Measurements from ENCODE around the gene ANKRD52.
A peak's percentile ranks its signal among the peaks of the same experiment; 100 is the strongest.

ANKRD52 gene

GRCh38 chr12:56236985-56237384 lies 21.2 kb downstream of the ANKRD52 start:
- no peak for DNase-seq

DNA sequence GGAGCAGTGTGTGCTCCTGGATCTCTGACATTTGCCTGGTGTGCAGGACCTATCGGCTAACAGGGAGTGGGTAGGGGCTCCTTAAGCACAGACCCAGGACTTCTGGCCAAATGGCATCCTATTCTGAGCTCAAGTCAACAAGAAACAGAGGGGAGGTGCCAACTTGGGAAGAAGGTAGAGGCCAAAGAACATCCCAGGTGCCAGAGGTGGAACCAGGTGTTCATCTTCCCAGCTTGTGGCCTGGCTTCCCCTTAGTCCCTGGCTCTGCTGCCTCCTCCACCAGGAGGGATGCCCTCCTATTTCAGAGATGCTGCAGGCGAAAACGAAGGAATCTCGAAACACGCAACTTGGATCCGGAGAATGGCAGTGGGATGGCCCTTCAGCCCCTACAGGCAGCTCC lies 22.1 kb downstream of the ANKRD52 start:
- no peak for DNase-seq

- no peak for DNase-seq
Observed at GRCh38 chr12:56234746-56235436, 23.3 kb downstream of the ANKRD52 start.

DNA sequence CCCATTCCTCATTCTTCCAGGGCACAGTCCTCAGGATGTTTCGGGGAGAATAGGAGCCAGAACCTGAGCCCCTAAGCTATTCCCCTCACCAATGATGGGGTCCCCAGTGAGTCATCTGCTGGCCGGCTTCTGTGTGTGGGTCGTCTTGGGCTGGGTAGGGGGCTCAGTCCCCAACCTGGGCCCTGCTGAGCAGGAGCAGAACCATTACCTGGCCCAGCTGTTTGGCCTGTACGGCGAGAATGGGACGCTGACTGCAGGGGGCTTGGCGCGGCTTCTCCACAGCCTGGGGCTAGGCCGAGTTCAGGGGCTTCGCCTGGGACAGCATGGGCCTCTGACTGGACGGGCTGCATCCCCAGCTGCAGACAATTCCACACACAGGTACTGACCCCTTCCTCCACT lies 27.0 kb downstream of the ANKRD52 start:
- no peak for DNase-seq

DNA sequence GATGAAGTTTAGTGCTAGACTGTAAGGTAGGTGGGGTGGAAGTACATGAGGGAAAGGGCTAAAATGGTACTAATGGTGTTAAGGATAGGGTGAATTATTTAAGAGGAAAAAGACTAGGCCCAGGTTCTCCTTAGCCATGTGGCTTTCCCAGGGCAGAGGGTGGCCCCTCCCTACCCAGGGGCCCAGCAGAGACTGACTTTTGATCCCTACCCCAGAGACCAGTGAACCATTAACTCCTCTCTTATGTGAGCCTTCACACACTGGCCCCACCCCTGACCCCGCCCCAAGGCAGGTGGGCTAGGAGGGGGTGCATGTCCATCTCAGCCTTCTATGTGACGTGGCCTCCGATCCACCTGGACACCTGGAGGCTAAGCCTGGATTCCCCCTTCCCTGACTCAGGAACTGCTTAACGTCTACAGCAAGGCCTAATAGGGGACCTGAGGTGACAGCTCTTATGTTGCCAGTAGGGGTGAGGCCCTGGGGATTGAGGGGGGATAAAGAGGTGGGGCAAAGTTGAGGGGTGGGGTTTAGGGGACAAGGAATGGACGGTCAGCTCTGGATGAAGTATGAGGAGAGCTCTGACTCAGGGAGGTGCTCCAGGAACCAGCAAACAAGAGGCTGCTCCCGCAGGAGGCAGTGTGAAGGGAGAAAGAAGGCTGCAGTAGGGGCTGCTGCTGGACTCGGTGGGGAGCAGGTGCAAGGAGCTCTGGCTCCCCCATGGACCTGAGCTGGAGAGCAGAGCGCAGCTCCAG lies 27.6 kb downstream of the ANKRD52 start:
- no peak for DNase-seq

- no peak for DNase-seq
Observed at GRCh38 chr12:56229916-56230431, 28.2 kb downstream of the ANKRD52 start, which contains the start of gene SLC39A5. TSS of gene SLC39A5 (plus strand) at chr12:56230051. CDS start at chr12:56231275, 1,224 bp downstream.

DNA sequence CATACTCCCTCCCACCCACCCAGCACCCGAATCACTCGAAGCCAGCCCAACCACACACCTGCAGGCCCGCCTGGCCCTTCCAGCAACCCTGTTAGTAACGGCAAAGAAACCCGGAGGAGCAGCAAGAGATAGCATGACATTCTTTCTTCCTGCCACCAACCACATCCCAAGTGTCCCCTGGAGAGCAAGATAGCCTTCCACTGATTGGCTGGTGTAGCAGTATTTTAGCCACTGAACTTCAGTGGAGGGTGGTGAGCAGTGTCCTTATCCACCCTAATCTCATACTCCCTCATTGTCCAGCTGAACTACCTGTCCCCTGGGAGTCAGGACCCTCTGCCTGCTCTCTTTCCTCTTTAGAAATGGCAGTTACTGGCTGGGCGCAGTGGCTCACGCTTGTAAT lies 29.1 kb downstream of the ANKRD52 start:
- no peak for DNase-seq

GRCh38 chr12:56224954-56225353 lies 33.2 kb downstream of the ANKRD52 start:
- DNase-seq = no peak

DNA sequence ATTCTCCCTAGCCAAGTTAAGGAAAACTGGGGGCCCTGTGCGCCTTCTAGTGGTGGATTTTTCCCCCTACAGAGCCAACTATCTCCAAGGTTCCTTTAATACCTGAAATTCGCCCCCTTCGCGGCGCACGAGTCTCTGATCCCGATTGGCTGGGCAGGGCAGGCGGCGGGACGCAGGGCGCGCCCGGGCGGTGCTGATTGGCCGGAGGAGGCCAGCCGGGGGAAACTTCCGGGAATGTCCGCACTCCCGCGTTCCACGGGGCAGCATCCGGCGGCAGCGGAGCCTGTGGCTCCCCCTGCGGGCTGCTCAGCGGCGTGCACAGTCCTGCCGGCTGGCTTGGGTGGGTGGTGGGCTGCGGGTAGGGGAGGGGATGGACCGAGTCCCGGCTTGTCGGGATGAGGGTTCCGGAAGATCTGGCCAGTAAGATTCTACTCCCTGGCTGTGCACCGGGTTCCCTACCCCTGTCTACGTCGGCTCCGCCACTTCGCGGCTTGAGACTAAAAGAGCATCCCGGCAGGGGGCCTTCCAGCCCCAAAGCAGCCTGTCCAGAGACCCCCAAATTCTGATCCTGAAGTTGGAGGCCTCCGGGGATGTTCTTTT lies 34.0 kb downstream of the ANKRD52 start, which contains the start of gene NABP2:
Gene NABP2, plus strand, starts transcription at position 241 of the 600 bp plus-strand sequence. CDS start 515 bp downstream, outside the sequence.
- peak; percentile 69 to 86 for DNase-seq

- no peak for DNase-seq
Observed at GRCh38 chr12:56223571-56224101, 34.5 kb downstream of the ANKRD52 start.

- no peak for DNase-seq
Observed at GRCh38 chr12:56222531-56222895, 35.7 kb downstream of the ANKRD52 start.

DNA sequence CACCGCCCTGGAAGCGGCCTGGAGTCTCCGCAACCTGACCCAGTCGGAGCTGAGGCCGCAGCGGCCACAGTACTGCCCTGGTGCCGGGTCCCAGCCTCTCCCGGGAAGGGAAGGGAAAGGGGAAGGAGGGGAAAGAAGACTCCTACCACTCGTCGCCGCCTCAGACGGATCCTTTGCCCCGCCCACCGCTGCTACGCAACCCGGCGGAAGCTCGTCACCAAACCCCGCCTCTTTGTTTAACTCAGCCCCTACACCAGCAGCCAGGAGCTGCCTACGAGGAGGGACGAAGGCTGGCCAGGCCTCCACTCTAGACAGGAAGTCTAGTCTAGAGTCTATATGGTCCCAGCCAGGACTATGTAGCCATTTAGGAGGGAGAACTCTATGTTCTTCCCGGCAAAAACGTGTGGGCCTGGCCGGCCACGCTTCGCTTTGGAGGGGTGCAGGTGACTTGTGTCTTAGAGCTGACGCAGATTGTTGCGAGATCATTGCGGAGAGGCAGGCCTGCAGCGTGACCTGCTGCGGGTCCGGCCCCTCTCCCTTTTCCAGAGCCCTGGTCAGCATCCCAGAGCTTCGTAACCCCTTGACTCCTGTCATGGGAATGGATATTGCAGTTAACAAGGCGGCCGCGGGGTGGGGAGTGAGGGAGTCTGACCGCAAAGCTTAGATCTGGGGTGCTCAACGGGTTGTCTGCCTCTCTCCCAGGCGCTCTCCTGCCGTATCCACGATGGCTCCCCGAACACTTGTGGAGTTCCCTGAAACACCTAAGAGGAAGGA lies 36.2 kb downstream of the ANKRD52 start, which contains the start of gene RNF41:
Gene RNF41, minus strand, starts transcription at position 166 of the 774 bp plus-strand sequence. CDS start 7,875 bp downstream, outside the sequence.
- peak; percentile 93 to 97 for DNase-seq

DNA sequence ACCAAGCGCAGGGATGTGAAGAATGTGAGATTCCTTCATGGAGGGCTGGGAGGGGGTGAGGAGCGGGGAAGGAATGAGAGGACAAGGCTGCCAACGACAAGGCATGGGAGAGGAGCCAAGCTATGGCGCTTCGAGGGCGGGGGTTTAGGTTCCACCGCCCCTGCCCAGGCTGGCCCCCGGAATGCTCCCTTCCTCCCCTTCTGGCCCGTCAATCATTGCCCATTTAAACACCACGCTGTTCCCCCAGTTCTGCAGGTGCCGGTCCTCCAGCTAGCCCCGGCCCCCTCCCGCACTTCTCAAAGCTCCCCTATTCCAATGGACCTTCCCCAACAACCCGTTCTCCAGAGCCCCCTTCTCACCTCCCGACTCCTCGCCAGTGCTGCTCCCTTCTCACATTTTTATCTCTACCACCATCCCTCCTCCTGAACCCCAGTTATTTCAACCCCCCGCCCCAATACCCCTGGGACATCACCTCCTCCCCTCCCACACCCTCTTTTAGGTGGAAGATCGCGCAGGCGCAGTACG lies 36.9 kb downstream of the ANKRD52 start:
- no peak for DNase-seq

DNA sequence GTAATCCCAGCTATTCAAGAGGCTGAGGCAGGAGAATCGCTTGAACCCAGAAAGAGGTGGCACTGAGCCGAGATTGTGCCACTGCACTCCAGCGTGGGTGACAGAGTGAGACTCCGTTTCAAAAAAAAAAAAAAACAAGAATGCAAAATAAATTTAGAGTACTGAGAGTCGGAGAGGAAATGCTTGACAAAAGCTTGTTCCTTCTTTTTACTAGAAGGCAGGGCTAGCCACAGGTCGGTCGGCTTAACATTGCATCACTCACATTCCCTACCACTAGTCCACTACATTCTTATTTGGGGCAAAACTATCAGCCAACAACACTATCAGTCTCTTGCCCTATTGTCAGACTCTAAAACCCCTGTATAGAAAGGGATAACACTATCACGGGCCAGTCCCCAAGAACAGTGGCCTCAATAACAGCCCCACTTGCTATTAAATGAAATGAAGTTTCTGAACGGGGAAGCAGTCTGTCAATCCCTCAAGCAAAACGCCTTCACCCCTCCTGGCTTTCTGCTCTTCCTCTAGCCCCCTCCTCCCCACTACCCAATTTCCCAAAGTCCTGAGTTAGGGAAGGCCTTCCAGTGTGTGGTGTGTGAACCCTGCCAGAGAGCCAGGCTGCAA lies 37.5 kb downstream of the ANKRD52 start:
- no peak for DNase-seq

DNA sequence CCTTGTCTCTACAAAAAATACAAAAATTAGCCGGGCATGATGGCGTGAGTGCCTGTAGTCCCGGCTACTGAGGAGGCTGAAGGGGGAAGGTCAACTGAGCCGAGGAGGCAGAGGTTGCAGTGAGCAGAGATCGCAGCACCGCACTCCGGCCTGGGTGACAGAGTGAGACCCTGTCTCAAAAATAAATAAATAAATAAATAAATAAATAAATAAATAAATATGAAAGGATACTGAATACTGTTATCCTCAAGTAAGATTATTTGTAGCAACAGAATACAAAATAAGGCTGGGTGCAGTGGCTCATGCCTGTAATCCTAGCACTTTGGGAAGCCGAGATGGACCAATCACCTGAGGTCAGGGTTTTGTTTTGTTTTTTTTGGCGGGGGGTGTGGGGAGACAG lies 38.3 kb downstream of the ANKRD52 start:
- DNase-seq = no peak

- peak in 1 of 2 experiments; percentile 39 for DNase-seq
Observed at GRCh38 chr12:56216461-56216860, 41.7 kb downstream of the ANKRD52 start.

DNA sequence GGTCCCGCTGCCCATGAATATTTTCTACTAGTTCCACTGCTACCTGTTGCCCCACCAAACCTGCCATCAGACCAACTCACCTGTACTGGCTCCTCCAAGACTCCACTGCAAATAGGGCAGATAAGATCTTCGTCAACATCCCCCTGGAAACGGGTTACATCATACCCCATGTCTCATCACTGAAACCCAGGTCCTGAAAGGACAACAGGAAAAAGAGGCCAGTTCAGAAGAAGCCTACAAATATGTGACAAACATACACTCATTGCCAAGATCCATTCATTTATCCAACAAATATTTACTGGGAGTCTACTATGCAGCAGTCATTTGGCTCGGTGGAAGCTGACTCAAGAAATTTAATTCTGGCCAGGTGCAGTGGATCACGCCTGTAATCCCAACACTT lies 44.3 kb downstream of the ANKRD52 start:
- DNase-seq = no peak

DNA sequence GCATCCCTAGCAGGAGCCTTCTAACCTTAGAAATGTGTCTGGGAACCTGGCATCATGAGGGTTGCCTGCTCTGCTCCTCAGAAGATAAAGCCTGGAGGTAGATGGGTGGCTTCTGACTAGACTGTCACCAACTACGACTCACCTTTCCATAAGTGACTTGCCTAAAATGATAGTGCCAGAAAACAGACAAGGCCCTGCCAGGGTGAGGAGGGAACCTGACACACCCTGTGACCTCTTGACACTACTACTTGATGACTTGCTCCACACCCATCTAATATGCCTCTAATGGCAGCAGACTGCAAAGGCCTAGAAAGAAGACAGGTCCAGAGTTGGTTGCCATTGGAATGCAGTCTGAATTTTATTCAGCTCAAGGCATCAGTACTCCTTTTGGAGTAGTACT lies 45.8 kb downstream of the ANKRD52 start:
- DNase-seq = no peak

DNA sequence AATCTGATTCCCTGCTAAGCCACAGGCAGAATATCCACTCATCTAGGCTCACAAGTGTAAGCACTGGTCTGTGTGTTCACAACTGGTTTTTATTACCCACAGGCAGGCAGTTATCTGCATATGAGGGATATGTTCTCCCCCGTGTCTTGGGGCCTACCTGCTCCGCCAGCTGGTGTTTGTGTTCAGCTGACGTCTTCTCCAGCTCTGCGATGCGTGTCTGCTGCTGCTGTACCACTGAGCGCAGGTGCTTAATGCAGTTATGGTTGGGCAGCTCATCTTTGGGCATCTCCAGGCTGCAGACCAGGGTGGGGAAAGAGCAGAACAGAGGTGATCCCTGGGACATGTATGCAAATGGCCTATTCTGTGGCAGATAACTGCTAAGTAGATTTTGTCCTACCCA lies 50.2 kb downstream of the ANKRD52 start:
- DNase-seq = no peak

DNA sequence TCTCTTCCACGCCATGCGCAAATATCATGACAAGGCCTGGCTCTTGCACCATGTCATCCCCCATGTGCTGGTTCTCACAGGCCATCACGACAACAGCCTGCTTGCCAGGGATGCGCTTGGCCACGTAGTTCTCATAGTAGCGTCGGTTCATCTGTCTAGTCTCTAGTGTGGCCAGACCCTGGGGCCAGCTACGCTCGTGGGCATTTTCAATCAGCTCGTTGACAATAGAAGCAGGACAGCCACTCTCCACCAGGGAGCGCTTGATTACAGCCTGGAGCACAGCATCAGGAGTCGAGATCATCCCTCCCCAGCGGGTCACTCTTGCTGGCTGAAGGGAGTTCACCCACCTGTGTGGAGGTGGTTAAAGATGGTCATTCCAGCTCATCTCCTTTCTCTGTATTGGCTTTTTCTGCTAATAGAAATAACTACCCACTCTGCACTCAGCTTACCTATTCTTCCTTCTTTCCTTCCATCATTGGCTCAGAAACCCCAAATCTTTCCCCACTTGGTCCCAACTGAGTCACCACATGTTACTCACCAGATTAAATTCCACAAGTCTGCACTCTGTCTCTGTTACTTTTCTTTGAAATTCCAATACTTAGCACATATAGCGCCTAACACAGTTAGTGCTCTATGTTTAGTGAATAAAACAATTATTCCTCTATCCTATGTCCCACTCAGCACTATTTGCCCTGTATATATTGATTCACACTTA lies 51.6 kb downstream of the ANKRD52 start:
- DNase-seq = no peak

GRCh38 chr12:56205445-56205844 lies 52.7 kb downstream of the ANKRD52 start:
- DNase-seq = no peak
